Measurements from ENCODE around the gene COL13A1. TPM values are rescaled to one million over a fixed set of nuclear protein-coding genes. Genes with fewer than 3 reads are reported as not detected.

Gene COL13A1
- total RNA-seq: 2.5 TPM
- long read RNA-seq, partial matches to known transcripts: 0 of 3 reads
- long read RNA-seq, other reads (novel, unspliced or antisense): 3 of 3 reads

- no peak for TF ChIP-seq CTCF (IDR thresholded peaks at IDR 0.05; ENCODE audit: borderline replicate concordance)
- peak; percentile 38 for DNase-seq
- Histone ChIP-seq H3K9me3 (replicated peaks) (no peaks in the 10 kb centered on the region), H3K36me3 (no peaks in the 10 kb centered on the region), H3K27me3 (ENCODE audit: low read depth) (peaks cover 35% of the 10 kb centered on the region), H3K4me3 (peak within 1 kb of the TSS; percentile 73), H3K4me1 (peaks cover 23% of the 10 kb centered on the region), H3K27ac (replicated peaks) (peak within 1 kb of the TSS; percentile 59)
- intact Hi-C loops (cut with micrococcal nuclease): no loop called here
Observed at GRCh38 chr10:69801434-69802315, at the start of gene COL13A1. TSS of gene COL13A1 (plus strand) at chr10:69801906. CDS start at chr10:69802424, 518 bp downstream.

GRCh38 chr10:69752479-69752878 lies 49.2 kb upstream of the COL13A1 start:
- Histone ChIP-seq H3K4me3 (no peak overlapping the region), H3K27me3 (ENCODE audit: low read depth) (peaks cover 7% of the 10 kb centered on the region), H3K4me1 (peaks cover 5% of the 10 kb centered on the region), H3K36me3 (no peaks in the 10 kb centered on the region), H3K9me3 (replicated peaks) (no peaks in the 10 kb centered on the region), H3K27ac (replicated peaks) (no peak overlapping the region)
- no peak for DNase-seq
- intact Hi-C loops (cut with micrococcal nuclease): no loop called here
- TF ChIP-seq CTCF (IDR thresholded peaks at IDR 0.05; ENCODE audit: borderline replicate concordance): no peak

GRCh38 chr10:69756279-69756678 lies 45.4 kb upstream of the COL13A1 start:
- Histone ChIP-seq H3K36me3 (no peaks in the 10 kb centered on the region), H3K4me3 (no peak overlapping the region), H3K9me3 (replicated peaks) (no peaks in the 10 kb centered on the region), H3K27ac (replicated peaks) (no peak overlapping the region), H3K27me3 (ENCODE audit: low read depth) (peaks cover 5% of the 10 kb centered on the region), H3K4me1 (peaks cover 15% of the 10 kb centered on the region)
- no peak for TF ChIP-seq CTCF (IDR thresholded peaks at IDR 0.05; ENCODE audit: borderline replicate concordance)
- intact Hi-C loops (cut with micrococcal nuclease): no loop called here
- no peak for DNase-seq

- DNase-seq: no peak
- H3K9me3 ChIP-seq (replicated peaks): no peaks in the 10 kb centered on the region
- no peak overlapping the region for H3K27ac ChIP-seq (replicated peaks)
- TF ChIP-seq CTCF (IDR thresholded peaks at IDR 0.05; ENCODE audit: borderline replicate concordance): no peak
- H3K27me3 ChIP-seq (ENCODE audit: low read depth): peaks cover 4% of the 10 kb centered on the region
- intact Hi-C loops (cut with micrococcal nuclease): no loop called here
- H3K4me3 ChIP-seq: no peak overlapping the region
- peaks cover 15% of the 10 kb centered on the region for H3K4me1 ChIP-seq
- no peaks in the 10 kb centered on the region for H3K36me3 ChIP-seq
Observed at GRCh38 chr10:69757206-69757552, 44.5 kb upstream of the COL13A1 start.

- Histone ChIP-seq H3K4me3 (no peak overlapping the region), H3K27ac (replicated peaks) (no peak overlapping the region), H3K4me1 (peaks cover 15% of the 10 kb centered on the region), H3K9me3 (replicated peaks) (no peaks in the 10 kb centered on the region), H3K36me3 (no peaks in the 10 kb centered on the region), H3K27me3 (ENCODE audit: low read depth) (peaks cover 9% of the 10 kb centered on the region)
- peak; percentile 46 for DNase-seq
- intact Hi-C loops (cut with micrococcal nuclease): no loop called here
- TF ChIP-seq CTCF (IDR thresholded peaks at IDR 0.05; ENCODE audit: borderline replicate concordance): no peak
Observed at GRCh38 chr10:69757553-69758309, 44.0 kb upstream of the COL13A1 start.
